Sciatic nerve (tissue), 2 donors: ENCODE data around the gene AGBL1. TPM values are rescaled to one million over a fixed set of nuclear protein-coding genes. Genes with fewer than 3 reads are reported as not detected.

Experiments
- ATAC-seq: fragments of 200-7000 bp; cut with Tn5 transposase; one replicate; pipeline ENCODE4 v1.9.1; 2020; ENCODE audit warnings: mild to moderate bottlenecking, moderate library complexity
- DNase-seq: peaks from one replicate; pipeline ENCODE4 v3.0.0-alpha.2; 2020; ENCODE audit warnings: low spot score
- intact Hi-C: fragments of 100-400 bp; cut with DNase I; formaldehyde crosslinking; loops from one replicate; pipeline ENCODE4 v1.14.2; 2022
- total RNA-seq: library from RNA; stranded (reverse); fragmentation: NEBNext Ultra II Directional; extraction: Animal tissue kit (Norgen Biotek cat#: 25700); gene quantifications from one replicate; pipeline ENCODE4 v1.2.1, GENCODE V29; 2021
- donor health status: DM: no; HTN: no; CAD: no.
- donor health status: DM: no; HTN: no; CAD: no.

The AGBL1 gene
- total RNA-seq, 1 donor from 2014 or later, result 0.49 TPM

GRCh38 chr15:86591158-86591557 lies 511.5 kb downstream of the AGBL1 start:
- intact Hi-C loops, result no loop called here
- DNase-seq (no peak), ATAC-seq (no peak)

DNA sequence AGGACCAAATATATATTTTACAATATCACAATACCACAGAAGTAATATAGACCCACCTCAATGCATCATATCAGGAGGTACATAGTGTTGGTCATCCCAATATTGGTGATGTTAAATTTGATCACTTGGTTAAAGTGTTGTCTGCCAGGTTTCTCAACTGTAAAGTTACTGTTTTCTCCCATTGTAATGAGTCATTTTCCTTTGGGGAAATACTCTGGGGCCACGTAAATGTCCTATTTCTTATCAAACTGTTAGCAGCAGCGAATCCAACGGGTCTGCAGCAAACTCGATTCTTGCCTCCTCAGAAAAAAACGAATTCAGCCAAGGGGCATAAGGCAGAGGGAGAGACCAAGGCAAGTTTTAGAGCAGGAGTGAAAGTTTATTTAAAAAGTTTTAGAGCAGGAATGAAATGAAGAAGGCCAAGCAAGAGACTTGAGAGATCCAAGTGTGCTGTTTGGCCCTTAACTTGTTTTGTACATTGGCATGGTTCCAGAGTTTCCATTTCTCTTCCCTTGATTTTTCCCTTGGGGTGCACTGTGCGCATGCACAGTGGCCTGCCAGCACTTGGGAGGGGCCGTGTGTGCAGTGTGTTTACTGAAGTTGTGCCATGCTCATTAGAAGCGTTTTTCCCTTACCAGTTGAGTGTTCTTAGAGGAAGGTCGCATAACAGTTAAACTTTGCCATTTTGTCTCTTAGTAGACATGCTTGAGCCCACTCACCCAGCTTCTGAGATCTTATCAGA lies 512.5 kb downstream of the AGBL1 start:
- intact Hi-C loops, result no loop called here
- ATAC-seq (peak; percentile 96), DNase-seq (peak; percentile 75)

DNA sequence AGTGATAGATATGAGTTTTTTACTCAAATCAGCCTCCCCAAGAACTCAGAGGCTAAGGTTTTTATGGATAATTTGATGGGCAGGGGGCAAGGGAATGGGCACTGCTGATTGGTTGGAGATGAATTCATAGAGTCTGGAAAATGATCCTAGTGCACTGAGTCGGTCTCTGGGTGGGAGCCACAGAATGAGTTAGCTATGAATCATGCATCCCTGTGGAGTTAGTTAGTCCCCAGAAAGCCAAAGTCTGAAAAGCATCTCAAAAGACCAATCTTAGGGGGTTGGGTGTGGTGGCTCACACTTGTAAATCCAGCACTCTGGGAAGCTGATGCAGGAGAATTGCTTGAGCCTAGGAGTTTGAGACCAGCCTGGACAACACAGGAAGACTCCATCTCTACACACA lies 516.1 kb downstream of the AGBL1 start:
- DNase-seq (no peak), ATAC-seq (no peak)
- intact Hi-C loops, result no loop called here

GRCh38 chr15:86603466-86603865 lies 523.8 kb downstream of the AGBL1 start:
- ATAC-seq (no peak), DNase-seq (no peak)
- intact Hi-C loops, result no loop called here

GRCh38 chr15:86608461-86609205 lies 529.0 kb downstream of the AGBL1 start:
- no peak for ATAC-seq
- intact Hi-C loops, result no loop called here

DNA sequence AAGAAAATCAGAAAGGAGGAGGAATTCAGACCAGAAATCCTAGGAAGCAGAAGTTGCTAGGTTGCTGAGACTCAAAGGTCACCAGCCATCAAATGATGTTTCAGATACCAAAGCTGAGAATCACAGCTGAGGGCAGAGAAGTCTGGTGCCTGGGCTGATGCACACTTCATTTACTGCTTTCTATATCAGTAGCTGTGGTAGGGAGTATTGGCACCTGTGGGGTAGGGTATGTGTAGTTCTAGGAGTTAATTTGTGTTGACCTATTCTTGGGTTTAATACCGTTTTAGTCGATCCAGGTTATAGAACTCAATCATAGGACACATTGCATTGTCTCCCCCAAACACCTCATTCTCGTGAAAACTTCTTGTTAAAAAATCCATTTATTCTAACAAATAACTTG lies 529.6 kb downstream of the AGBL1 start:
- intact Hi-C loops, result no loop called here
- ATAC-seq, result no peak

More at GRCh38 chr15:86608461-86609205, 529.0 kb downstream of the AGBL1 start:
- no peak for DNase-seq

DNA sequence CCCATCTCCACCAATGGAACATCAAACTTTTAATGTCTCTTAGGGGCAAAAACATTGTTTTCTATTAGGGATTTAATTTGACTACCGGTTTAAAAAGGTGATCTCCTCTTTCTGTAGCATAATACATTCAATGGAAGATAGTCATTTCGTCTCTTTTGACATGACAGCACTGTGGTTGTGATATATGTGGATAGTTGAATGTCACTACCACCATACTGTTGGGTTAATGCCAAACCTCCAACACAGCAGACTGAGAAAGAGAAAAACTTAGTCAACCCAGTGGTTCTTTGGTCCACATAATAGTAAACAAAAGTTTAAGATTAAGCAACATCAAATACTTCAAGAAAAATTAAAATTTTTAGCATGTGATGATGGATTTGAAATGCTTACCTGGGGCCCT lies 530.4 kb downstream of the AGBL1 start:
- intact Hi-C loops, result no loop called here
- ATAC-seq, result no peak
- no peak for DNase-seq

More for the DNA sequence above, 529.6 kb downstream of the AGBL1 start:
- DNase-seq, result no peak

GRCh38 chr15:86611417-86612040 lies 531.9 kb downstream of the AGBL1 start:
- DNase-seq (no peak), ATAC-seq (no peak)
- intact Hi-C loops, result no loop called here

DNA sequence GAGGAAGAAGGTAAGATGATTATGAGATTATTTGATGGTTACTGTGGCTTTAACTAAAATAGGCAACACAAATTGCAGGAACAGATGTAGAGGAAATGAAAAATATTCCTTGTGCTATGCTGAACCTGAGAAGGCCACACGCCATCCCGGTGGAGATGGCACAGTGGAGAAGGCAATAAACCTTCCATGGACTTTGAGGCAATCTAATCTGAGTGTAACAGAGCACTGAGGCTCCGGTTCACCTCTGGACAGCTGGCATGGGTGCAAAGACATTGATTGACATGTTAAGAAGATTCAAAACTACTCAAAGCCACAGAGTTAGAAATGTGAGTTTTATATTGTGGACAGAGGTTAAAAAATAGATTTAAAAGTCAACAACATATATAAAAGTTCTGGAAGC lies 535.7 kb downstream of the AGBL1 start:
- ATAC-seq, result no peak
- no peak for DNase-seq
- intact Hi-C loops, result no loop called here

DNA sequence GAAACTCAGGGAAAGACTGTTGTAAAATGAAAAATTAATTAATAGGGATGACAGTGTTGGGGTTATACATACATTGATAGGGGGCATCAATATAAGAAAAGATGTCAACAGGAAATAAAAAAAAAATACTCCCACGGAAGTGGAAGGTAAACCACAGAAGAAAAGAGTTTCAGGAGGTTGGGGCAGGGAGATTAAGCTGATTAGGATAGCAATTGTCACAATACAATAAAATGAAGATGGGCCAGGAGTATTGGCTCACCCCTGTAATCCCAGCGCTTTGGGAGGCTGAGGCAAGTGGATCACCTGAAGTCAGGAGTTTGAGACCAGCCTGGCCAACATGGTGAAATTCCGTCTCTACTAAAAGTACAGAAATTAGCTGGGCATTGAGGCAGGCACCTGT lies 536.1 kb downstream of the AGBL1 start:
- ATAC-seq, result no peak
- no peak for DNase-seq
- intact Hi-C loops, result no loop called here

DNA sequence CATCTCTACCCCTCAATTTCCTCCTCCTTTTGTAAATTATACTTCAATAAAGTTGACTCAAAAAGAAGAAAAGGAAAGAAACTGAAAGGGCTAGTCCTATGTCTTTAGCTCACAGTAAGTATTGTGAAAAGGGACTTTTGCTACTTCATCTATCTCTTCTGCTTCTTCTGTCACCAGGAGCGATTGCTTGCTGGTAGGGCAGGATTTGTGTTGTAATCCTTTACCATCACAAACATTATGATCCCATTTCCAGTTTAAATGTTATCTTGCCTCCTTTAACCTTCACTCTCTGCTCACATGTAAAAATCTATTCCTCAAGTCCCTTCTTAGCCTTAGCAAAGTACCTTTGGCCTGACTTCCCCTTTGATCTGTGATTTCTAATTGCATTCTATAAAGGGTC lies 537.1 kb downstream of the AGBL1 start:
- intact Hi-C loops, result no loop called here
- no peak for DNase-seq
- ATAC-seq, result no peak

DNA sequence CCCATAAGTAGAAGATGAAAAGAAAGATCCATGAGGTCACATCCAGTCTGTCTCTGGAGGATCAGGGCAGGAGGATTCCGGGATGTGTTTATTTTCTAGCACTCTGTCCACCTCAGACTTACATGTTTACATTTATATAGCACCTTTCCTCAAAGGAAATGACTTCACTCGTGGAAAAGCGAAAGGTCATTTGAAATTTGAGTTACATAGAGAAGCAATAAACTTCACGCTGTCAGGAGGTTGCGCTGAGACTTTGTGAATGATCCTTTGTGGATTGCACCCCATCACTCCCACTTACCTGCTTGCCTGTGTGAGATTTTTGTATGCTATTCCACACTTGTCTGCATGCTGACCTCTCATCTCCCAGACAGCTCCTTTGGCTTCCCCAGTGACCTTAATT lies 540.5 kb downstream of the AGBL1 start:
- DNase-seq (no peak), ATAC-seq (no peak)
- intact Hi-C loops, result no loop called here

DNA sequence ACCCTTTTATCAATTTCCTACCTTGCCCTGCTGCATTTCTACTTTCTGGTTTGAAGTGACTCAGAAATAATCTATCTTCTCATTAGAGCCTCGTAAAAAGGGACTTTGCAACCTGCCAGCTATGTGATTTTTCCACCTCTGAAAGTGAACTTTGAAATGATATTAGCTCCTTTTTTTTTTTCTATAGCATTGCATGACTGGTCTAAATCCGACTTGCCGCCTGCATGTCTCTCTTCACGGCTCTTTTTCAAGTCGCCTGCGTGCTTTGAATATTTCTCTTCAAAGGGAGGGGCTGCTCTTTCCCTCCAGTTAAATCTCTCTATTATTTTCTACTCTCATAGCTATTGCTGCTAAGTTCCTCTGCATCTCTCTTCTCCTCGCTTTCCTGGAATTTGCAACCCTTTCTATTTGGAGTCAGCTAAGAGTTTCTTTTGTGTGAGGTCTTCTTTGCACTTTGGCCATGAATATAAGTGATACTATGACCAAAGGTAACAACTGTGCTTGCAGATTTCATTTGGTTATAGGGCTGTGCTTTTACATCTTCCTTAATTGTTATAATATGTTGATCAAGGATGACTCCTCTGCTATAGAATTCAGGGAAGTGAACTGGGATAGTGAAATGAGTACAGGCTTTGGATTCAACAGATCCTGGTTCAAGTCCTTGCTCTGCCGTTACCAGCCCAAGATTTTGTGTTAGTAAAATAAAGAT lies 541.1 kb downstream of the AGBL1 start:
- DNase-seq, result no peak
- no peak for ATAC-seq
- intact Hi-C loops, result no loop called here

DNA sequence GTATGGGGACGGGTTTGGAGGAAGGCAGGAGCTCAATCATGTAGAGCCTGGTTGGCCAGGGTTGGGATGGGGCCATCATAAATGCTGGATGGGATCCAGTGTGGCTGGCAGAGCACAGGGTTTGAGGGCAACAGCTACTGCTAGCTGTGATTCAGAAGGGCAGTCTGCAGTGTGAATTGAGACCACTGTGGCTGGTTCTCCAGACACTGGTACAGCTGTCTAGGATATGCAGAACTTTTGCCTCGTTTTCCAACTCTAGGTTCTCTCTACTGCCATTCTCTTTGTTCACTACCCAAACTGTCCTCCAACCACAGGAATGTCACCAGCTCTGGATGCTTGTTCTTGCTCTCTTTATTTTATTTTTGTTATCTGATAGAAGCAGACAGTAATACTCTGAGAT lies 543.6 kb downstream of the AGBL1 start:
- no peak for DNase-seq
- no peak for ATAC-seq
- intact Hi-C loops, result no loop called here

GRCh38 chr15:86624261-86625036 lies 544.8 kb downstream of the AGBL1 start:
- DNase-seq (no peak), ATAC-seq (no peak)
- intact Hi-C loops, result no loop called here

DNA sequence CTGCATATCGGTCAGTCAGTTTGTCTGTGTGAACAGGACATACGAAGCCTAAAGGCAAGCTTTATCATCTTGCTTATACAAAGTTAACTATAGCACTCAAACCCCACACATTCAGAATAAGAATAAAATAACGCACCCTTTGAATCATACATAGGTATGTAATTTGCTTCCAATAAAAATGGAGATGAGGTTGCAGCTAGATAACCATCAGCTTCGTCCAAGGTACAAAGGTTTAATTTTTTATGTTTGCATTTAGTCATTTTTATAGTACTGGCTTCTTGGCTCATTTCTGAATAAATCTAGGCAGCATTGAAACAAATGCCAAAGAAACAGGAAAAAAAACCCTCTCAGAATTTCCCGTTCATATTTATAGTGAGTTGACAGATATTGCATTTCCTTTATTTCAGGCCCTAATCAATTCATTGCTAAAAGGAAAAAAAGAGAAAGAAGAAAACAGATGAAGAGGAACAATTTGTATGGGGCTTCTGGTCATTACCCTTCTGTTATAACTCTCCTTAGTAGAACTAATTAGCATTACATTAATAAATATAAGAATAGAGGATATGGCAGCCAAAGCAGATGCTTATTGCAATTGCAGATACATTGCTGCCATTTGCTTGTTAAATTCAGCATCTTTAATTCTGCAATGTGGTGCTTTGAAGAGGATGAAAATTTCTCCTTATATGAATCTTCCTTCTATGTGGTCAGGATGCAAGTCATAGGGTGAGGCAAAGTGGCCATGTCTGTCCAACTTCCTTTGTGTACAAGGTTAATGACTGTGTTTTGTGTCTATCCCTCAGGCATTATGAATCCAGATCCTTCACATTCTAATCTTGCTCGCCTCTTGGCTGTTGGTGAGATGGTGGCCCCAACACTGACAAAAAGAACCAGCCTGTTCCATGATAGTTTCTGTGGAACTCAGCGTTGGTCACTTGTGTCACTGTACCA lies 550.0 kb downstream of the AGBL1 start:
- ATAC-seq (no peak), DNase-seq (no peak)
- intact Hi-C loops, result no loop called here

GRCh38 chr15:86630946-86631345 lies 551.3 kb downstream of the AGBL1 start:
- DNase-seq (no peak), ATAC-seq (no peak)
- intact Hi-C loops, result no loop called here

DNA sequence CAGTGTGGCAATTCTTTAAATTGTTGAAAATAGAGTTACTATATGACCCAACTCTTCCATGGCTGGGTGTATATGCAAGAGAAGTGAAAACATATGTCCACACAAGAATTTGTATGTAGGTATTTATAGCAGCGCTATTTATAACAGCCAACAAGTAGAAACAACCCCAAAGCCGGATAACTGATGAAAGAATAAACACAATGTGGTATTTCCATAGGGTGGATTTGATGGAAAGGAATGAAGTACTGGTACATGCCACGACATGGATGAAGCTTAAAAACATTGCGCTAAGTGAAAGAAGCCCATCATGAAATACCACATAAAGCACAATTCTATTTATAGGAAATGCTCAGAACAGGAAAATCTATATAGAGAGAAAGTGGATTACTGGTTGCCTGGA lies 554.5 kb downstream of the AGBL1 start:
- ATAC-seq, result no peak

More for the DNA sequence above, 554.5 kb downstream of the AGBL1 start:
- DNase-seq, result no peak
- intact Hi-C loops, result no loop called here
